Vagina (tissue), 2 donors: ENCODE measurements around the gene GYS1. TPM values are rescaled to one million over a fixed set of nuclear protein-coding genes. Genes with fewer than 3 reads are reported as not detected.

ENCODE experiments used
- DNase-seq, 2 donors: peaks; one replicate each; pipeline ENCODE4 v3.0.0-alpha.2; 2017; ENCODE audit errors: extremely low spot score in 2 of 2
- H3K27ac ChIP-seq: fragments of 200-600 bp; sonication (generic); one replicate; pipeline ENCODE4 v1.5.1; 2019
- H3K27me3 ChIP-seq: fragments of 200-600 bp; sonication (generic); one replicate; pipeline ENCODE4 v1.5.1; 2019
- H3K36me3 ChIP-seq, 2 donors: fragments of 200-600 bp; sonication (generic); one replicate each; pipeline ENCODE4 v1.5.1; 2017 to 2019
- H3K4me1 ChIP-seq: fragments of 200-600 bp; sonication (generic); one replicate; pipeline ENCODE4 v1.5.1; 2019
- H3K4me3 ChIP-seq, 2 donors: fragments of 200-600 bp; sonication (generic); 1 replicate in 1 of 2; 2 replicates in 1 of 2; pipeline ENCODE4 v1.5.1; 2016 to 2019
- H3K9me3 ChIP-seq: fragments of 200-600 bp; sonication (generic); one replicate; pipeline ENCODE4 v1.5.1; 2019
- POLR2A ChIP-seq, 2 donors: fragments of 450-650 bp; IDR thresholded peaks; one replicate each; pipeline ENCODE4 v1.6.1; 2017; ENCODE audit warnings: antibody characterized with exemption in 2 of 2, mild to moderate bottlenecking in 2 of 2, moderate library complexity in 2 of 2
- POLR2AphosphoS5 ChIP-seq, 2 donors: sonication (generic); formaldehyde crosslinking; IDR thresholded peaks; one replicate each; pipeline ENCODE4 v1.9.0; 2017; ENCODE audit warnings: antibody characterized with exemption in 2 of 2, mild to moderate bottlenecking in 2 of 2, low read depth in 1 of 2; ENCODE audit not compliant: insufficient read depth in 1 of 2
- intact Hi-C: fragments of 100-400 bp; cut with DNase I; formaldehyde crosslinking; loops from one replicate; pipeline ENCODE4 v1.15.1; 2023
- total RNA-seq: library from RNA; depleted of rRNA; stranded (reverse); fragments of >200 nt; gene quantifications from one replicate; pipeline ENCODE4 v1.2.3, GENCODE V29; 2016
- TF ChIP-seq, protein P1 (sequence below), 3 experiments: fragments of 450-650 bp in 2 of 3; fragments of 200-600 bp in 1 of 3; sonication (generic) in 1 of 3; IDR thresholded peaks; one replicate each; pipeline ENCODE4 v1.5.1; 2017 to 2019; ENCODE audit warnings: antibody characterized with exemption in 3 of 3, mild to moderate bottlenecking in 2 of 3, moderate library complexity in 2 of 3

The GYS1 gene
- total RNA-seq, 1 donor from 2014 or later, result 32.2 TPM

DNA sequence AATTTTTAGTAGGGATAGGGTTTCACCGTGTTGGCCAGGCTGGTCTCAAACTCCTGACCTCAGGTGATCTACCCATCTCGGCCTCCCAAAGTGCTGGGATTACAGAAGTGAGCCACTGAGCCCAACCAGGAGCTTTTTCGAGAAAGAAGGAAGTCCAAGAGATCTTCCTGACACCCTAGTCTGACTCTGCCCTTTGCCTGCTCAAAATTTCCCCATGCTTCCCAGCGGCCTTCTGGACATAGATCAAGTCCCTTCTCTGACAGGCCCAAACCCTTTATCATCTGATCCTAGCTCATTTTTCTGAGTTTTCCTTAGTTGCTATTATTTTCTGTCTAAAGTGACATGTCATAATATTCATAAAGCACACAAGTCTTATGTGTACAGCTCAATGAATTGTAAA lies 40.0 kb downstream of the GYS1 start:
- no peaks in the 10 kb centered on the region for H3K9me3 ChIP-seq
- intact Hi-C loops, result loop anchor here (5.0 kb wide), 1 partner anchor 46 kb away; no protein-coding TSS in a partner anchor
- H3K27ac ChIP-seq, result no peak overlapping the region
- H3K4me3 ChIP-seq, result no peak overlapping the region
- DNase-seq, result no peak
- no peaks in the 10 kb centered on the region for H3K36me3 ChIP-seq
- peaks cover 17% of the 10 kb centered on the region for H3K4me1 ChIP-seq
- no peak for TF ChIP-seq POLR2AphosphoS5 (IDR thresholded peaks at IDR 0.05; ENCODE audit: insufficient read depth in 1 of 2, low read depth in 1 of 2)
- TF ChIP-seq POLR2A (IDR thresholded peaks at IDR 0.05), result no peak
- TF ChIP-seq, protein P1, sequence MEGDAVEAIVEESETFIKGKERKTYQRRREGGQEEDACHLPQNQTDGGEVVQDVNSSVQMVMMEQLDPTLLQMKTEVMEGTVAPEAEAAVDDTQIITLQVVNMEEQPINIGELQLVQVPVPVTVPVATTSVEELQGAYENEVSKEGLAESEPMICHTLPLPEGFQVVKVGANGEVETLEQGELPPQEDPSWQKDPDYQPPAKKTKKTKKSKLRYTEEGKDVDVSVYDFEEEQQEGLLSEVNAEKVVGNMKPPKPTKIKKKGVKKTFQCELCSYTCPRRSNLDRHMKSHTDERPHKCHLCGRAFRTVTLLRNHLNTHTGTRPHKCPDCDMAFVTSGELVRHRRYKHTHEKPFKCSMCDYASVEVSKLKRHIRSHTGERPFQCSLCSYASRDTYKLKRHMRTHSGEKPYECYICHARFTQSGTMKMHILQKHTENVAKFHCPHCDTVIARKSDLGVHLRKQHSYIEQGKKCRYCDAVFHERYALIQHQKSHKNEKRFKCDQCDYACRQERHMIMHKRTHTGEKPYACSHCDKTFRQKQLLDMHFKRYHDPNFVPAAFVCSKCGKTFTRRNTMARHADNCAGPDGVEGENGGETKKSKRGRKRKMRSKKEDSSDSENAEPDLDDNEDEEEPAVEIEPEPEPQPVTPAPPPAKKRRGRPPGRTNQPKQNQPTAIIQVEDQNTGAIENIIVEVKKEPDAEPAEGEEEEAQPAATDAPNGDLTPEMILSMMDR (IDR thresholded peaks at IDR 0.05), result no peak
- no peaks in the 10 kb centered on the region for H3K27me3 ChIP-seq

DNA sequence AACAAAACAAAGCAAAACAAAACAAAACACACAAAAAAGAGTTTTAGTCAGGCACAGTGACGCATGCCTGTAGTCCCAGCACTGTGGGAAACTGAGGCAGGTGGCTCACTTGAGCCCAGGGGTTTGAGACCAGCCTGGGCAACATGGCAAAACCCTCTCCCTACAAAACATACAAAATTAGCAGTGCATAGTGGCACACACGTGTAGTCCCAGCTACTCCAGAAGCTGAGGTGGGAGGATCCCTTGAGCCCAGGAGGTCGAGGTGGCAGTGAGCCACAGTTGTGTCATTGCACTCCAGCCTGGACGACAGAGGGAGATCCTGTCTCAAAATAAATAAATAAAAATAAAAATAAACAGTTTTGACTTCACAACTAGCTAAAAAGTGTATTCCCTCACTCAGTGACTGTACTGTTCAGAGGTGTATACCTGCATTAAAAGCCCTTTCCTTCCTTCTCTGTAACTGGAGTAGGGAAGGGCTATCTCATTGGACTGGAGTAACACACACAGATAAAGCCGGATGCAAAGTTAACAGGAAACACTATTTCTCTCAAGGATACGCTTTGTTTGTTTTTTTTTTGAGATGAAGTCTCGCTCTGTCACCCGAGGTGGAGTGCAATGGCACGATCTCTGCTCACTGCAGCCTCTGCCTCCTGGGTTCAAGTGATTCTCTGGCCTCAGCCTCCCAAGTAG lies 42.1 kb downstream of the GYS1 start:
- intact Hi-C loops, result loop anchor here (5.0 kb wide), 1 partner anchor 44 kb away; no protein-coding TSS in a partner anchor

DNA sequence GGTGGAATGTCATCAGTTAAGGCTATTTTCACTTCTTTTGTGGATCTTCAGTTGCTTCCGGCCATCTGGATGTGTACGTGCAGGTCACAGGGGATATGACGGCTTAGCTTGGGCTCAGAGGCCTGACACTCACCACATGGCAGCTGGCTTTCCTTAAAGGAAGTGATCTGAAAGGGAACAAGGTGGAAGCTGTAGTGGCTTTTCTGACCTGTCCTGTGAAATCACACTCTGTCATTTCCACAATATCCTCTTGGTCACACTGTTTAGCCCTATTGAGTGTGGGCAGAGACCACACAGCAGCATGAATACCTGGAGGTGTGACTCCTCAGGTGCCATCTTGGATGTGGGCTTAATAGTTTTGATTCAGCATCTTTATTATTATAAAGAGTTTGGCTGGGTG lies 43.0 kb downstream of the GYS1 start:
- Histone ChIP-seq H3K36me3 (no peaks in the 10 kb centered on the region), H3K27me3 (no peaks in the 10 kb centered on the region), H3K27ac (no peak overlapping the region), H3K9me3 (no peaks in the 10 kb centered on the region), H3K4me3 (no peak overlapping the region), H3K4me1 (peaks cover 6% of the 10 kb centered on the region)
- TF ChIP-seq POLR2A (IDR thresholded peaks at IDR 0.05), result no peak
- intact Hi-C loops, result loop anchor here (5.0 kb wide), 1 partner anchor 43 kb away; no protein-coding TSS in a partner anchor
- no peak for DNase-seq

More for the DNA sequence above, 42.1 kb downstream of the GYS1 start:
- no peak overlapping the region for H3K4me3 ChIP-seq
- peaks cover 14% of the 10 kb centered on the region for H3K4me1 ChIP-seq
- no peak for DNase-seq
- H3K27ac ChIP-seq, result no peak overlapping the region
- no peak for TF ChIP-seq POLR2AphosphoS5 (IDR thresholded peaks at IDR 0.05; ENCODE audit: insufficient read depth in 1 of 2, low read depth in 1 of 2)
- TF ChIP-seq, protein P1 (IDR thresholded peaks at IDR 0.05), result no peak
- TF ChIP-seq POLR2A (IDR thresholded peaks at IDR 0.05), result no peak
- H3K9me3 ChIP-seq, result no peaks in the 10 kb centered on the region
- no peaks in the 10 kb centered on the region for H3K36me3 ChIP-seq
- H3K27me3 ChIP-seq, result no peaks in the 10 kb centered on the region

DNA sequence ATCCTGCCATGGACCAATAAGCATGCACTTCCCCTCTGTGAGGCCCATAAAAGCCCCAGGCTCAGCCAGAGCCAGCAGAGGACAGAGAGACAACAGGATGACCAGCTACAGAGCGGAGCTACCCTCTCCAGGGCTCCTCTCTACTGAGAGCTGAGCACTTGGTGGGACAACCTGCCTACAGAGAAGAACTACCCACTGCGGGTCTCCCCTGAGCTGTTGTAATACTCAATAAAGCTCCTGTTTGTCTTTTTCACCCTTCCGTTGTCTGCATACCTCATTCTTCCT lies 45.9 kb downstream of the GYS1 start:
- Histone ChIP-seq H3K4me3 (no peak overlapping the region), H3K27ac (no peak overlapping the region), H3K36me3 (no peaks in the 10 kb centered on the region), H3K27me3 (no peaks in the 10 kb centered on the region), H3K9me3 (no peaks in the 10 kb centered on the region), H3K4me1 (no peaks in the 10 kb centered on the region)
- intact Hi-C loops, result no loop called here
- TF ChIP-seq, protein P1 (IDR thresholded peaks at IDR 0.05), result no peak
- TF ChIP-seq POLR2AphosphoS5 (IDR thresholded peaks at IDR 0.05; ENCODE audit: insufficient read depth in 1 of 2, low read depth in 1 of 2), result no peak
- TF ChIP-seq POLR2A (IDR thresholded peaks at IDR 0.05), result no peak
- DNase-seq, result no peak

DNA sequence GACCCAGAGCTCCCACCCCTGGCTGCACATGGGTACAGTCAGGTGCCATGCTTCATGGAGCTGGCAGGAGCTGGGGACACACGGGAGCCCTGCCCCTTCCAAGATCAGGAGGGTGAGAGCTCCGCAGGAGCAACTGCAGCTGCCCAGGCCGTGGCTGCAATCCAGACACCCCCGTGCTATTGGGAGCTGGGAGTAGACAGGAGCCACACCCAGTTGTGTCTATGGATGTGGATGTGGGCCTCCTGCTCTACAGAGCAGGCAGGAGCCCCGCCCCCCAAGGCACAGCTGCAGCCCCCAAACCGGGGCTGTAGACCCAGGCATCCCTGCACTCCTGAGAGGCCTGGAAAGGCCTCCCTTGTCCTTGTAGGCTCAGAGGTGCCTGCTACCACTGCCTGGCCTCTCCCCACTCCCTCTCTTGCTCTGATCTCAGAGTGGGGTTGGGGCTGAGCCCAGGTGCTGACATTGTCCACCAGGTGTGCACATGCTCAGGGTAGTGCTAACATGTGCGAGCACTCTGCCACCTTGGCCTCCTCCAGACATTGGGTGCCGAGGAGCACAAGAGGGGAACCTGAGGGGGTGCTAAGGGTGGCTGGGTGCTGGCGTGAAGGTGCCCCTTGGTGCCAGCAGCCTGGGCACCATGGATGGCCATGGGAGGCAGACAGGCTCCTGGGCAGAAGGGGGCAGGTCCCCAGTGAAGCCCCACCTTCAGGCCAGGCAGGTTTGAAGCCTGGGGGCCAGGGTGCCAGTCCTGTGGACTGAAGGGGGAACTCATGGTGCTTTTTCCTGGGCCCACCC lies 46.4 kb downstream of the GYS1 start:
- no peak overlapping the region for H3K4me3 ChIP-seq
- no peaks in the 10 kb centered on the region for H3K4me1 ChIP-seq
- intact Hi-C loops, result no loop called here
- no peak overlapping the region for H3K27ac ChIP-seq
- no peaks in the 10 kb centered on the region for H3K36me3 ChIP-seq
- H3K9me3 ChIP-seq, result no peaks in the 10 kb centered on the region
- TF ChIP-seq POLR2A (IDR thresholded peaks at IDR 0.05) (no peak), POLR2AphosphoS5 (IDR thresholded peaks at IDR 0.05; ENCODE audit: insufficient read depth in 1 of 2, low read depth in 1 of 2) (no peak)
- TF ChIP-seq, protein P1 (IDR thresholded peaks at IDR 0.05), result no peak
- no peak for DNase-seq
- no peaks in the 10 kb centered on the region for H3K27me3 ChIP-seq
